Pancreas (tissue), 10 donors: ENCODE results near the gene CHMP4B. TPM values are rescaled to one million over a fixed set of nuclear protein-coding genes. Genes with fewer than 3 reads are reported as not detected.

Source experiments
- ATAC-seq, 4 donors: fragments of 200-7000 bp; cut with Tn5 transposase; one replicate each; pipeline versions ENCODE4 v1.8.0 to v1.9.1; 2020; ENCODE audit warnings: mild to moderate bottlenecking in 4 of 4, moderate library complexity in 4 of 4
- DNase-seq, 6 donors: peaks; one replicate each; pipeline ENCODE4 v3.0.0-alpha.2; 2020
- FAIRE-seq: peaks from 2 replicates; lab custom pipeline; 2012; peaks lifted over from hg19 to GRCh38; lab: Jason Lieb, UNC
- H3K27ac ChIP-seq, 4 donors: fragments of 200-600 bp; sonication (generic); 1 replicate in 3 of 4; 2 replicates in 1 of 4; pipeline versions ENCODE4 v1.5.0 to v1.8.0; 2020
- H3K27me3 ChIP-seq, 4 donors: fragments of 200-600 bp; one replicate each; pipeline ENCODE4 v1.8.0; 2021
- H3K36me3 ChIP-seq, 3 donors: fragments of 200-600 bp; sonication (generic) in 1 of 3; one replicate each; pipeline versions ENCODE4 v1.5.0 to v1.8.0; 2020 to 2021
- H3K4me1 ChIP-seq, 3 donors: fragments of 200-600 bp; one replicate each; pipeline ENCODE4 v1.8.0; 2021
- H3K4me3 ChIP-seq, 4 donors: fragments of 200-600 bp; sonication (generic) in 2 of 4; one replicate each; pipeline versions ENCODE4 v1.5.0 to v1.8.0; 2020 to 2021
- H3K9me3 ChIP-seq, 4 donors: fragments of 200-600 bp; one replicate each; pipeline ENCODE4 v1.8.0; 2021
- WGBS, 2 donors: extraction: QIAGEN DNeasy Blood & Tissue Kit; methylation state at CpG; one replicate each; pipeline ENCODE4 v1.1.7; 2013; 5-methylcytosine and 5-hydroxymethylcytosine counted together
- intact Hi-C, 3 donors: fragments of 100-400 bp; cut with DNase I; formaldehyde crosslinking; loops; one replicate each; pipeline versions ENCODE4 v1.11.1 to v1.14.2; 2022
- polyA plus RNA-seq, 2 donors: library from polyadenylated mRNA; stranded (reverse); fragments of 200-250 nt; gene quantifications; one replicate each; pipeline ENCODE4 v1.2.3, GENCODE V29; 2013
- total RNA-seq, 6 donors: library from RNA; stranded (reverse); fragmentation: NEBNext Ultra II Directional in 4 of 6; extraction: Animal tissue kit (Norgen Biotek cat#: 25700) in 4 of 6; gene quantifications; one replicate each; pipeline versions ENCODE4 v1.2.1 to v1.2.4, GENCODE V29; 2021 to 2023
- TF ChIP-seq, protein P1 (sequence below), 4 donors: fragments of 200-600 bp; sonication (generic) in 3 of 4; IDR thresholded peaks; one replicate each; pipeline versions ENCODE4 v1.5.0 to v1.8.0; 2021; ENCODE audit warnings: antibody characterized with exemption in 4 of 4
- donor health status: healthy with polysubstance abuse.
- donor health status: DM: no; HTN: no; CAD: no; lungs with moderate emphysema.
- donor health status: DM: no; HTN: no; CAD: no.
- donor health status: control.
- donor health status: control.
- donor health status: Bipolar disorder and iron deficiency.
- donor health status: DM: yes; HTN: yes; CAD: no.
- donor health status: DM: no; HTN: no; CAD: no.
- donor health status: DM: no; HTN: no; CAD: no.
- donor health status: DM: yes; HTN: yes; CAD: no.

Gene CHMP4B
- total and polyA plus RNA-seq, 8 donors, result 28.4 to 66.3 (median 42.6) TPM

DNA sequence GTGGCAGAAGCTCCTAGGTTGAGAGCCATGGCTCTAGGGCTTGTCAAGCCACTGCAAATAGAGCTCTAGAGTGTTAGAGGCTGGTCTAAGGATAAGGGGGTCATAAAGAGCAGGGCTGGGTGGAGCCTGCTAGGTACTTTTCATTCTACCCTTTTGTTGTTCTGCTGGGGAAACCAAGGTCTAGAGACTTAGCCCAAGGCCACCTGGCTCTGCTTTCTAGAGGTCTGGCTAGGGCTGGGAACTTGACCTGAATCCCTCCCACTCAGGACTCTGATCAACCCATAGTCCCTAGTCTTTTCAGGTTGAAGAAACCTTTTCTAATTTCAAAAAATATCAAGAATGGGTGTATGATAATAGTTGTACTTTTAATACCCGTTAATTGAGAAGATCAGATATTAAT lies 13.7 kb downstream of the CHMP4B start:
- H3K4me1 ChIP-seq, result peaks cover 40 to 60% (median 55%) of the 10 kb centered on the region in 3 donors

DNA sequence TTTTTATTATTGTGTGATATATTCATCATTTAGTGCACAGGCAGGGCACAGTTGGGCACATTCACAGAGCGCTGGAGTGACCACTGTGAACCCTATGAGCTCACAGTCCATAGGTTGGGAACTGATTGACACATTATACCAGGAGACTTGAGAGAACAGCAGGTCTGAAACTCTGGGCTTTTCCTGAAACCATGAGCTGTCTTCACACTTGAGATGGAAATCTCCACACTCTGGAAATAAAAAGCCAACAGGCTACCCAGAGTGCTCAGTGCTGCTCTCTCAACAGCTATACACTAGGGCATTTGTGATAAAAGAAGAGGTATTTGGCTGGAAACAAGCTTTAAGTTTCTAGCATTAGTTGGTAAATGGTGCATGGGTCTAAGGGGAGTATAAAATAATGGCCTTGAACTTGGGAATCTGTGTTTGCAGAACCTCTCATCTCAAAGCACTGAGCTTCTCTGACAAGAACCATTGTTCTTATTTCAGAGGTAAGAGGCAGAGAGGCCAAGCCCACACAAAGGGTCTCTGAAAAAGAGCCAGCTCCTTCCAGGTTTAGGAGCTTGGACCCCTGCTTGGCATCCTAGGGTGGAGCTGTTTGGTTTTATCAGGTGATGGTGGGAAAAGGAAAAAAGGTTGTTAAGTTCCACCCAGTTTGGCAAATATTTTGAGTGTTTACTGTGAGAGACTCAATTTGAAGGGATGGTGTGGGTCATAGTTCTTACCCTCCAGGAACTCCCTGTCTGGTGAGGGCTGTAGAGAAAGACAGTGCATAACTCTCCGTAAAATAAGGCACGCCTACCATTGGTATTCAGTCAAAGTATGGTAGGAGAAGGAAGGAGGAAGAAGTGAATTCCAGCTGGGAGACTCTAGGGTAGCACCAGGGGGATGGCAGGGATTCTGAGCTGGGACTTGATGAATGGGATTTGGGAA lies 14.5 kb downstream of the CHMP4B start:
- intact Hi-C loops, result no loop called here
- H3K4me1 ChIP-seq, result peaks cover 45 to 61% (median 57%) of the 10 kb centered on the region in 3 donors
- WGBS, 2 donors, result 89 to 91% methylated on average over 3 of the region's 3 CpGs

More for the DNA sequence above, 13.7 kb downstream of the CHMP4B start:
- Histone ChIP-seq H3K36me3 (no peaks in the 10 kb centered on the region), H3K9me3 (no peaks in the 10 kb centered on the region), H3K4me3 (no peak overlapping the region), H3K27me3 (no peaks in the 10 kb centered on the region), H3K27ac (no peak overlapping the region)
- TF ChIP-seq, protein P1, sequence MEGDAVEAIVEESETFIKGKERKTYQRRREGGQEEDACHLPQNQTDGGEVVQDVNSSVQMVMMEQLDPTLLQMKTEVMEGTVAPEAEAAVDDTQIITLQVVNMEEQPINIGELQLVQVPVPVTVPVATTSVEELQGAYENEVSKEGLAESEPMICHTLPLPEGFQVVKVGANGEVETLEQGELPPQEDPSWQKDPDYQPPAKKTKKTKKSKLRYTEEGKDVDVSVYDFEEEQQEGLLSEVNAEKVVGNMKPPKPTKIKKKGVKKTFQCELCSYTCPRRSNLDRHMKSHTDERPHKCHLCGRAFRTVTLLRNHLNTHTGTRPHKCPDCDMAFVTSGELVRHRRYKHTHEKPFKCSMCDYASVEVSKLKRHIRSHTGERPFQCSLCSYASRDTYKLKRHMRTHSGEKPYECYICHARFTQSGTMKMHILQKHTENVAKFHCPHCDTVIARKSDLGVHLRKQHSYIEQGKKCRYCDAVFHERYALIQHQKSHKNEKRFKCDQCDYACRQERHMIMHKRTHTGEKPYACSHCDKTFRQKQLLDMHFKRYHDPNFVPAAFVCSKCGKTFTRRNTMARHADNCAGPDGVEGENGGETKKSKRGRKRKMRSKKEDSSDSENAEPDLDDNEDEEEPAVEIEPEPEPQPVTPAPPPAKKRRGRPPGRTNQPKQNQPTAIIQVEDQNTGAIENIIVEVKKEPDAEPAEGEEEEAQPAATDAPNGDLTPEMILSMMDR (IDR thresholded peaks at IDR 0.05), result no peak
- whole genome bisulfite sequencing, 2 donors, result 84 to 87% methylated on average over 1 of the region's 1 CpG
- FAIRE-seq (no peak), DNase-seq (no peak), ATAC-seq (no peak)
- intact Hi-C loops, result no loop called here

DNA sequence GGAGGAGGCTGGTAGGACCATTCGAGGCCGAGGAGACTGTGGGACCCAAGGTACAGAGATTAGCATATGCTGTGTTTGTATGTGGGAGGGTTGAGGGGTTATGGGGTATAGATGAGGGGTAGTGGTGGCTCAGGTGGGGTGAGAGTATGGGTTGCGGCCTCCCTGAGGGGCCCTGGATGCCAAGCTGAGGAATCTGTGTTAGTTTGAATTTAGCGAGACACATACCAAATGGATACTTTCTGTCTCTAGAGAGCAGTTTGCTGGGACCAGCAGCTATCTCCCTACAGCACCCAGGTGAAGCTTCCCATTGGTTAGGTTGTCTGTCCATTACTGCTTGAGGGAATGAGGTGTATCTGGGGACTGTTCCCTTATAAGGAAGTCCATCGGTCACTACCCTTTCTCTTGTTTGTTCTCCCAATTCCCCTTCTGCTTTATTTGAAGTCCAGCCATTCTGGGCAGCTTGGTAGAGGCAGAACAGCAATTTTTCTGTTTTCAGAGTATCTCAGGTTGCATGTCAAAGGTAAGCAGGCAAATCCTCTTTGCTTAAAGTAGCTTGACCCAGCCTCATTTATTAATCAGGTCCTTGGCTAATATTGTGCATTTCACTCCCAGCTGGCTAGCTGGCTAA lies 15.2 kb downstream of the CHMP4B start:
- H3K27me3 ChIP-seq, result no peaks in the 10 kb centered on the region
- no peak overlapping the region for H3K4me3 ChIP-seq
- H3K27ac ChIP-seq, result peak overlapping the region in 3 of 4 donors; percentile 6 to 42 (median 6)
- peak in 3 of 6 donors; percentile 35 to 46 (median 36) for DNase-seq
- intact Hi-C loops, result no loop called here
- whole genome bisulfite sequencing, 2 donors, result 60 to 65% methylated on average over 5 of the region's 5 CpGs
- ATAC-seq, result peak; percentile 66 to 86 (median 80)
- no peaks in the 10 kb centered on the region for H3K9me3 ChIP-seq
- TF ChIP-seq, protein P1 (IDR thresholded peaks at IDR 0.05), result no peak
- peaks cover 45 to 64% (median 57%) of the 10 kb centered on the region in 3 donors for H3K4me1 ChIP-seq
- H3K36me3 ChIP-seq, result no peaks in the 10 kb centered on the region
- no peak for FAIRE-seq

More for the DNA sequence above, 14.5 kb downstream of the CHMP4B start:
- Histone ChIP-seq H3K4me3 (no peak overlapping the region), H3K27ac (peak overlapping the region in 1 of 4 donors; percentile 42), H3K36me3 (no peaks in the 10 kb centered on the region), H3K27me3 (no peaks in the 10 kb centered on the region), H3K9me3 (no peaks in the 10 kb centered on the region)
- TF ChIP-seq, protein P1 (IDR thresholded peaks at IDR 0.05), result no peak
- FAIRE-seq (no peak), DNase-seq (no peak), ATAC-seq (peak; percentile 18 to 47 (median 25))

DNA sequence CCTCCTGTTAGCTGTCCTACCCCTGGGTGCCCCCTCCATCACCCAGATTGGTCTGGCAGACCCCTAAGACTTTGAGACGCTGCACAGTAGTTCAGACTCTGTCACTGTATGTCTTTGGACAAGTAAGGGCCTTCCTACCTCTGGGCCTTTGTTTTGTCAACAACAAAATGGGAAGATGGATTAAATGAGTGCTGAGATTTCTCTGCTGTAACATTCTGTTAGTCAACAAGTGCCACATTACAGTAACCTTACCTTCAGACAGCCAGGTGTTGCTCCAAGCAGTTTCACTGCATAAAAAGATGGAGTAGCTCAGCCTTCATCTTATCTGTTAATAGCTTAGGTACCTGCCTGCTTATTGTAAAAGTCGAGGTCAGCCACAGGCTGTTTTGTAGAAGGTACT lies 16.0 kb downstream of the CHMP4B start:
- Histone ChIP-seq H3K9me3 (no peaks in the 10 kb centered on the region), H3K27me3 (no peaks in the 10 kb centered on the region), H3K4me1 (peaks cover 45 to 71% (median 57%) of the 10 kb centered on the region in 3 donors), H3K36me3 (no peaks in the 10 kb centered on the region), H3K4me3 (no peak overlapping the region), H3K27ac (peak overlapping the region in 1 of 4 donors; percentile 42)
- WGBS, 2 donors, result 49 to 52% methylated on average over 2 of the region's 2 CpGs
- no peak for DNase-seq
- no peak for ATAC-seq
- intact Hi-C loops, result no loop called here
- no peak for FAIRE-seq
- TF ChIP-seq, protein P1 (IDR thresholded peaks at IDR 0.05), result no peak
